A673 (cell line): Measurements from ENCODE around the gene CRNN.

Experiments used
- CTCF ChIP-seq: fragments of 300-800, 200-600 bp; sonication (generic); conservative IDR thresholded peaks from 2 replicates; pipeline ENCODE4 v1.5.1; 2017; ENCODE audit warnings: low read depth, mild to moderate bottlenecking, antibody characterized with exemption, low read length, moderate library complexity, mixed read lengths
- EZH2 ChIP-seq: fragments of 200-600 bp; sonication (generic); IDR thresholded peaks from 2 replicates; pipeline ENCODE4 v1.6.1; 2017; ENCODE audit warnings: borderline replicate concordance, low read depth, mild to moderate bottlenecking, mixed read lengths, antibody characterized with exemption, low read length; ENCODE audit not compliant: poor library complexity, severe bottlenecking

GRCh38 chr1:152412756-152413155 is 1.3 kb downstream of the CRNN start:
- TF ChIP-seq CTCF: no peak
- no peak for TF ChIP-seq EZH2
